Keratinocyte (primary cell): ENCODE data around the gene KIF17. TPM values are rescaled to one million over a fixed set of nuclear protein-coding genes. Genes with fewer than 3 reads are reported as not detected.

Experiments
- DNase-seq: peaks from one replicate; pipeline ENCODE4 v3.0.0-alpha.2; 2011; ENCODE audit warnings: low read depth, missing footprints, low spot score
- FAIRE-seq: peaks from 2 replicates; lab custom pipeline; 2011; peaks lifted over from hg19 to GRCh38; lab: Jason Lieb, UNC
- H2AFZ ChIP-seq: 2 replicates; pipeline ENCODE4 v1.6.0; 2012; ENCODE audit warnings: low read length, control low read depth, inconsistent platforms; ENCODE audit not compliant: control insufficient read depth
- H3K27ac ChIP-seq: 2 replicates; pipeline ENCODE4 v1.5.1; 2011; ENCODE audit warnings: low read length; ENCODE audit not compliant: control insufficient read depth, insufficient read depth
- H3K27me3 ChIP-seq: 3 replicates; pipeline ENCODE4 v1.6.0; 2011; ENCODE audit warnings: low read length; ENCODE audit not compliant: control insufficient read depth, insufficient read depth; ENCODE audit errors: extremely low read depth
- H3K36me3 ChIP-seq, 2 experiments: 2 replicates in 1 of 2; 3 replicates in 1 of 2; pipeline ENCODE4 v1.5.1; 2011; ENCODE audit warnings: low read length in 2 of 2, mild to moderate bottlenecking in 1 of 2; ENCODE audit not compliant: control insufficient read depth in 2 of 2, insufficient read depth in 2 of 2; ENCODE audit errors: extremely low read depth in 1 of 2
- H3K4me1 ChIP-seq: 3 replicates; pipeline ENCODE4 v1.5.1; 2011; ENCODE audit warnings: low read length; ENCODE audit not compliant: control insufficient read depth, insufficient read depth; ENCODE audit errors: extremely low read depth
- H3K4me2 ChIP-seq: 3 replicates; pipeline ENCODE4 v1.6.0; 2011; ENCODE audit warnings: low read depth, low read length; ENCODE audit not compliant: control insufficient read depth, insufficient read depth; ENCODE audit errors: extremely low read depth
- H3K4me3 ChIP-seq, 3 experiments: fragments of 200-600 bp in 1 of 3; sonication (generic) in 1 of 3; 2 replicates in 2 of 3; 3 replicates in 1 of 3; pipeline ENCODE4 v1.5.1; 2011 to 2016; ENCODE audit warnings: low read length in 3 of 3, mild to moderate bottlenecking in 3 of 3, control low read depth in 2 of 3, inconsistent platforms in 1 of 3, low read depth in 1 of 3, mixed read lengths in 1 of 3, mixed run types in 1 of 3, moderate library complexity in 1 of 3; ENCODE audit not compliant: control insufficient read depth in 2 of 3, insufficient read depth in 2 of 3; ENCODE audit errors: extremely low read depth in 1 of 3
- H3K79me2 ChIP-seq: 2 replicates; pipeline ENCODE4 v1.6.0; 2012; ENCODE audit warnings: low read length; ENCODE audit not compliant: control insufficient read depth, insufficient read depth
- H3K9ac ChIP-seq: 3 replicates; pipeline ENCODE4 v1.6.0; 2011; ENCODE audit warnings: low read length; ENCODE audit not compliant: control insufficient read depth, insufficient read depth; ENCODE audit errors: extremely low read depth
- H3K9me1 ChIP-seq: 3 replicates; pipeline ENCODE4 v1.6.0; 2011; ENCODE audit warnings: low read length; ENCODE audit not compliant: control insufficient read depth, insufficient read depth; ENCODE audit errors: extremely low read depth
- H3K9me3 ChIP-seq: 2 replicates; pipeline ENCODE4 v1.5.1; 2012; ENCODE audit warnings: low read depth, low read length; ENCODE audit not compliant: control insufficient read depth
- H4K20me1 ChIP-seq: 3 replicates; pipeline ENCODE4 v1.6.0; 2011; ENCODE audit warnings: low read length; ENCODE audit not compliant: control insufficient read depth, insufficient read depth; ENCODE audit errors: extremely low read depth
- CTCF ChIP-seq, 3 experiments: IDR thresholded peaks in 1 of 3; conservative IDR thresholded peaks in 1 of 3; optimal IDR thresholded peaks in 1 of 3; 2 replicates in 2 of 3; 3 replicates in 1 of 3; pipeline versions ENCODE3 to v1.5.1; 2011; ENCODE audit warnings: low read length in 3 of 3, mild to moderate bottlenecking in 3 of 3, moderate library complexity in 2 of 3, control low read depth in 1 of 3, inconsistent platforms in 1 of 3; ENCODE audit not compliant: insufficient read depth in 2 of 3; ENCODE audit errors: extremely low read depth in 1 of 3
- EZH2 ChIP-seq: IDR thresholded peaks from one replicate; pipeline ENCODE4 v1.6.1; 2012; ENCODE audit warnings: inconsistent platforms, mild to moderate bottlenecking, low read length, moderate library complexity
- dilution Hi-C: fragments of 300-500 bp; cut with MboI; formaldehyde crosslinking; loops from one replicate; pipeline ENCODE4 v1.7.0; 2020; ENCODE audit warnings: low sequenced_read_pairs; ENCODE audit not compliant: extremely low pct_ligation_motif_present
- polyA plus RNA-seq, 5 experiments: library from polyadenylated mRNA; depleted of rRNA in 3 of 5; stranded (reverse) in 3 of 5; stranded (forward) in 1 of 5; unstranded in 1 of 5; fragments of >200 nt; gene quantifications; 1 replicate in 1 of 5; 2 replicates in 3 of 5; 3 replicates in 1 of 5; pipeline versions ENCODE4 v1.2.1 to v1.2.3, GENCODE V29; 2011 to 2012; ENCODE audit warnings: missing spikeins in 2 of 5, low read depth in 1 of 5, low replicate concordance in 1 of 5

The KIF17 gene
- polyA plus RNA-seq, 1 donor (not counting 4 experiments of a cell fraction or from before 2014, with no cell fraction given): 0.90 TPM

GRCh38 chr1:20729155-20729931 lies 11.5 kb upstream of the KIF17 start:
- no peak for FAIRE-seq
- Histone ChIP-seq H3K27ac (no peak overlapping the region), H3K4me3 (peak overlapping the region; percentile 69 to 89 (median 75)), H3K4me1 (peaks cover 68% of the 10 kb centered on the region), H4K20me1 (peaks cover 5% of the 10 kb centered on the region), H3K36me3 (peaks cover 19 to 47% of the 10 kb centered on the region in 2 experiments), H3K4me2 (peak overlapping the region; percentile 70), H3K9me1 (peaks cover 6% of the 10 kb centered on the region), H2AFZ (no peak overlapping the region), H3K79me2 (peaks cover 67% of the 10 kb centered on the region), H3K9ac (peak overlapping the region; percentile 88), H3K9me3 (peaks cover 2% of the 10 kb centered on the region), H3K27me3 (no peaks in the 10 kb centered on the region)
- DNase-seq: no peak
- dilution Hi-C loops: no loop called here
- TF ChIP-seq EZH2 (no peak), CTCF (optimal IDR thresholded peaks at IDR 0.05 in 1 of 3, IDR thresholded peaks at IDR 0.05 in 1 of 3, conservative IDR thresholded peaks at IDR 0.05 in 1 of 3; ENCODE audit: extremely low read depth in 1 of 3, insufficient read depth in 2 of 3, low read length in 3 of 3) (no peak)

GRCh38 chr1:20728371-20729154 lies 10.8 kb upstream of the KIF17 start:
- Histone ChIP-seq H3K9ac (no peak overlapping the region), H3K4me3 (peak overlapping the region in 2 of 3 experiments; percentile 69 to 75), H3K27me3 (no peaks in the 10 kb centered on the region), H3K27ac (no peak overlapping the region), H3K4me2 (peak overlapping the region; percentile 70), H3K4me1 (peaks cover 61% of the 10 kb centered on the region), H3K9me1 (peaks cover 6% of the 10 kb centered on the region), H3K36me3 (peaks cover 26 to 54% of the 10 kb centered on the region in 2 experiments), H2AFZ (no peak overlapping the region), H4K20me1 (peaks cover 5% of the 10 kb centered on the region), H3K79me2 (peaks cover 69% of the 10 kb centered on the region), H3K9me3 (peaks cover 2% of the 10 kb centered on the region)
- DNase-seq (no peak), FAIRE-seq (peak; percentile 20)
- dilution Hi-C loops: no loop called here
- TF ChIP-seq CTCF (optimal IDR thresholded peaks at IDR 0.05 in 1 of 3, IDR thresholded peaks at IDR 0.05 in 1 of 3, conservative IDR thresholded peaks at IDR 0.05 in 1 of 3; ENCODE audit: extremely low read depth in 1 of 3, insufficient read depth in 2 of 3, low read length in 3 of 3): no peak
- no peak for TF ChIP-seq EZH2
